ENCODE measurements around the gene SUB1.

DNA sequence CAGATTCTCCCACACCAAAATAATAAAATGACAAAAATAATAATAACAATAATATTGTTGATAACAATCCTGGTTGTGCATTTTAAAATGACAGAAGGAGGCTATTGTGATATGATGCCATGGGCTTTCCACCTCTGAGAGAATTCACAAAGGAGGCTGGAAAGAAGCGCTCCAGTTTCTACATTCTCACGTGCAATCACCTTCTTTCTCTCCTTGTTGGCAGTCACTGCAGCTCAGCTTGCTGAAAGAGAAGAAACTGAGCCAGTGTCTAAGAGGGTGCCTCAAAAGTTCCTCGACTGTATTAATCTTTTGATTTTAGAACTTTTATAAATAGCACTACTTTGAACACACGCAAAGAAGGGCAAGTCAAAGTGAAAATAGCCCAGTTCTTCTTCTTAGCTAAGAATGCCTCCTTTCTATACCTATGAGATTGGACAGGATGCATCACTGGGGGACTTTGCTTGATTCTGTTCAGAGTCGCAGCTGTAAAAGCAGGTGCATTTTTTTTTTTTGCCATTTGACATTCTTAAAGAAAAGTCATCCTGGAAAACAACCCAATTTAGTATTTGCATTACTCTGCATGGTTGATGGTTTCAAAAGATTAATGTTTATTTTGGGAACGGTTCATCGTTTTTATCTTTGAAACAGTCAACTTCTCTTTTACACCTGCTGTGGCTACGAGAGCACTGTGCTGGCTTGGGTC lies 12.4 kb upstream of the SUB1 start:
- TF ChIP-seq, protein P1, sequence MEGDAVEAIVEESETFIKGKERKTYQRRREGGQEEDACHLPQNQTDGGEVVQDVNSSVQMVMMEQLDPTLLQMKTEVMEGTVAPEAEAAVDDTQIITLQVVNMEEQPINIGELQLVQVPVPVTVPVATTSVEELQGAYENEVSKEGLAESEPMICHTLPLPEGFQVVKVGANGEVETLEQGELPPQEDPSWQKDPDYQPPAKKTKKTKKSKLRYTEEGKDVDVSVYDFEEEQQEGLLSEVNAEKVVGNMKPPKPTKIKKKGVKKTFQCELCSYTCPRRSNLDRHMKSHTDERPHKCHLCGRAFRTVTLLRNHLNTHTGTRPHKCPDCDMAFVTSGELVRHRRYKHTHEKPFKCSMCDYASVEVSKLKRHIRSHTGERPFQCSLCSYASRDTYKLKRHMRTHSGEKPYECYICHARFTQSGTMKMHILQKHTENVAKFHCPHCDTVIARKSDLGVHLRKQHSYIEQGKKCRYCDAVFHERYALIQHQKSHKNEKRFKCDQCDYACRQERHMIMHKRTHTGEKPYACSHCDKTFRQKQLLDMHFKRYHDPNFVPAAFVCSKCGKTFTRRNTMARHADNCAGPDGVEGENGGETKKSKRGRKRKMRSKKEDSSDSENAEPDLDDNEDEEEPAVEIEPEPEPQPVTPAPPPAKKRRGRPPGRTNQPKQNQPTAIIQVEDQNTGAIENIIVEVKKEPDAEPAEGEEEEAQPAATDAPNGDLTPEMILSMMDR (IDR thresholded peaks at IDR 0.05; ENCODE audit: low read length): no peak
- no peak for TF ChIP-seq EZH2phosphoT487 (IDR thresholded peaks at IDR 0.05; ENCODE audit: low read length)
